WTC11 (cell line): Measurements from ENCODE around the gene CNKSR3. TPM values are rescaled to one million over a fixed set of nuclear protein-coding genes. Genes with fewer than 3 reads are reported as not detected.

ENCODE experiments used
- ATAC-seq: fragments of 200-7000 bp; cut with Tn5 transposase; 2 replicates; pipeline ENCODE4 v1.10.0; 2021; ENCODE audit warnings: mild to moderate bottlenecking, moderate library complexity
- CTCF ChIA-PET: fragments of 300-600 bp; sonication (Branson Sonifier 250); formaldehyde crosslinking; loops from one replicate; lab custom pipeline; 2021; ENCODE audit warnings: antibody characterized with exemption; lab: Charles Lee
- POLR2A ChIA-PET: fragments of 350-600 bp; sonication (Branson Sonifier 250); formaldehyde crosslinking; loops from one replicate; lab custom pipeline; 2021; ENCODE audit warnings: antibody characterized with exemption; lab: Charles Lee
- DNase-seq: peaks from one replicate; pipeline ENCODE4 v3.0.0; 2021; ENCODE audit warnings: low spot score
- H3K27ac Mint-ChIP-seq: 2 replicates; pipeline ENCODE4 v1.8.0; 2021; ENCODE audit warnings: mixed read lengths
- H3K27me3 Mint-ChIP-seq: 2 replicates; pipeline ENCODE4 v1.8.0; 2021; ENCODE audit warnings: low read depth, mild to moderate bottlenecking, moderate library complexity, mixed read lengths
- H3K36me3 Mint-ChIP-seq: 2 replicates; pipeline ENCODE4 v1.8.0; 2021; ENCODE audit warnings: mixed read lengths
- H3K4me1 Mint-ChIP-seq: 2 replicates; pipeline ENCODE4 v1.8.0; 2022; ENCODE audit warnings: mixed read lengths
- H3K4me3 Mint-ChIP-seq: 2 replicates; pipeline ENCODE4 v1.8.0; 2021; ENCODE audit warnings: mild to moderate bottlenecking, moderate library complexity, mixed read lengths
- H3K9me3 Mint-ChIP-seq: 2 replicates; pipeline ENCODE4 v1.8.0; 2021; ENCODE audit warnings: mixed read lengths
- FOXK1 ChIP-seq: sonication (generic); formaldehyde crosslinking; IDR thresholded peaks from 2 replicates; pipeline ENCODE4 v1.8.0; 2022; ENCODE audit warnings: mild to moderate bottlenecking, moderate library complexity, missing genetic modification reagents
- FOXP1 ChIP-seq: sonication (generic); formaldehyde crosslinking; IDR thresholded peaks from 2 replicates; pipeline ENCODE4 v1.8.0; 2022; ENCODE audit warnings: missing genetic modification reagents, mild to moderate bottlenecking, moderate library complexity, borderline replicate concordance
- GRHL2 ChIP-seq: fragments of 250-450 bp; sonication (Bioruptor Pico); IDR thresholded peaks from 2 replicates; pipeline ENCODE4 v1.8.0; 2022; ENCODE audit warnings: mild to moderate bottlenecking, moderate library complexity; ENCODE audit not compliant: insufficient replicate concordance, severe bottlenecking
- JUN ChIP-seq: sonication (generic); formaldehyde crosslinking; IDR thresholded peaks from 2 replicates; pipeline ENCODE4 v1.8.0; 2023; ENCODE audit warnings: mild to moderate bottlenecking, missing genetic modification reagents
- KAT7 ChIP-seq: sonication (generic); formaldehyde crosslinking; IDR thresholded peaks from 2 replicates; pipeline ENCODE4 v1.8.1; 2023; ENCODE audit warnings: missing genetic modification reagents, mild to moderate bottlenecking, borderline replicate concordance
- MYBL2 ChIP-seq: sonication (generic); formaldehyde crosslinking; IDR thresholded peaks from 2 replicates; pipeline ENCODE4 v1.8.1; 2023; ENCODE audit warnings: mild to moderate bottlenecking, moderate library complexity, missing genetic modification reagents
- NFE2L1 ChIP-seq: sonication (generic); formaldehyde crosslinking; IDR thresholded peaks from 2 replicates; pipeline ENCODE4 v1.8.1; 2023; ENCODE audit warnings: missing genetic modification reagents
- NFYB ChIP-seq: sonication (generic); formaldehyde crosslinking; conservative IDR thresholded peaks from 2 replicates; pipeline ENCODE4 v1.8.0; 2022; ENCODE audit warnings: low read depth, missing genetic modification reagents
- NR1H2 ChIP-seq: sonication (generic); formaldehyde crosslinking; IDR thresholded peaks from 2 replicates; pipeline ENCODE4 v1.9.0; 2021; ENCODE audit warnings: mild to moderate bottlenecking, moderate library complexity, missing genetic modification reagents
- NR3C1 ChIP-seq: sonication (generic); formaldehyde crosslinking; conservative IDR thresholded peaks from 2 replicates; pipeline ENCODE4 v1.8.1; 2023; ENCODE audit warnings: low read depth, mild to moderate bottlenecking, missing genetic modification reagents
- OVOL2 ChIP-seq: fragments of 250-450 bp; sonication (Bioruptor Pico); IDR thresholded peaks from 2 replicates; pipeline ENCODE4 v1.9.0; 2021; ENCODE audit warnings: mild to moderate bottlenecking, borderline replicate concordance
- PRRX2 ChIP-seq: fragments of 250-450 bp; sonication (Bioruptor Pico); IDR thresholded peaks from 2 replicates; pipeline ENCODE4 v1.8.0; 2021; ENCODE audit warnings: mild to moderate bottlenecking
- RELA ChIP-seq: sonication (generic); formaldehyde crosslinking; IDR thresholded peaks from 2 replicates; pipeline ENCODE4 v1.8.1; 2022; ENCODE audit warnings: missing genetic modification reagents, mild to moderate bottlenecking, borderline replicate concordance
- RORB ChIP-seq: fragments of 250-450 bp; sonication (Bioruptor Pico); IDR thresholded peaks from 2 replicates; pipeline ENCODE4 v1.9.0; 2021; ENCODE audit warnings: mild to moderate bottlenecking
- ZNF138 ChIP-seq: sonication (generic); formaldehyde crosslinking; conservative IDR thresholded peaks from 2 replicates; pipeline ENCODE4 v1.8.1; 2022; ENCODE audit warnings: mild to moderate bottlenecking, moderate library complexity, missing genetic modification reagents
- ZNF232 ChIP-seq: sonication (generic); formaldehyde crosslinking; IDR thresholded peaks from 2 replicates; pipeline ENCODE4 v1.8.0; 2022; ENCODE audit warnings: mild to moderate bottlenecking, missing genetic modification reagents
- ZNF317 ChIP-seq: sonication (generic); formaldehyde crosslinking; IDR thresholded peaks from 2 replicates; pipeline ENCODE4 v1.8.1; 2023; ENCODE audit warnings: low read depth, mild to moderate bottlenecking, moderate library complexity, missing genetic modification reagents, borderline replicate concordance
- ZNF416 ChIP-seq: fragments of 250-450 bp; sonication (Bioruptor Pico); IDR thresholded peaks from 2 replicates; pipeline ENCODE4 v1.9.0; 2021; ENCODE audit warnings: mild to moderate bottlenecking, inconsistent platforms
- ZNF423 ChIP-seq: fragments of 250-450 bp; sonication (Bioruptor Pico); IDR thresholded peaks from 2 replicates; pipeline ENCODE4 v2.1.2; 2022; ENCODE audit warnings: mild to moderate bottlenecking, moderate library complexity
- total RNA-seq: library from RNA; stranded (reverse); gene quantifications from 3 replicates; pipeline ENCODE4 v1.2.3, GENCODE V29; 2021
- TF ChIP-seq, protein P1 (sequence below): sonication (generic); formaldehyde crosslinking; IDR thresholded peaks from 2 replicates; pipeline ENCODE4 v1.8.1; 2022; ENCODE audit warnings: low read depth, missing genetic modification reagents, borderline replicate concordance
- TF ChIP-seq, protein P2 (sequence below): sonication (generic); formaldehyde crosslinking; IDR thresholded peaks from 2 replicates; pipeline ENCODE4 v1.8.1; 2023; ENCODE audit warnings: mild to moderate bottlenecking, moderate library complexity, missing genetic modification reagents
- TF ChIP-seq, protein P3 (sequence below): sonication (generic); formaldehyde crosslinking; IDR thresholded peaks from 2 replicates; pipeline ENCODE4 v1.8.0; 2022; ENCODE audit warnings: missing genetic modification reagents
- TF ChIP-seq, protein P4 (sequence below): sonication (generic); formaldehyde crosslinking; IDR thresholded peaks from 2 replicates; pipeline ENCODE4 v1.8.1; 2023; ENCODE audit warnings: mild to moderate bottlenecking, missing genetic modification reagents, moderate library complexity
- TF ChIP-seq, protein P5 (sequence below): sonication (generic); formaldehyde crosslinking; IDR thresholded peaks from 2 replicates; pipeline ENCODE4 v1.8.0; 2022; ENCODE audit warnings: mild to moderate bottlenecking, missing genetic modification reagents
- TF ChIP-seq, protein P6 (sequence below): sonication (generic); formaldehyde crosslinking; IDR thresholded peaks from 2 replicates; pipeline ENCODE4 v1.8.1; 2023; ENCODE audit warnings: mild to moderate bottlenecking, missing genetic modification reagents, moderate library complexity

The CNKSR3 gene
- total RNA-seq, 1 experiment from 2014 or later, result 5.7 TPM

DNA sequence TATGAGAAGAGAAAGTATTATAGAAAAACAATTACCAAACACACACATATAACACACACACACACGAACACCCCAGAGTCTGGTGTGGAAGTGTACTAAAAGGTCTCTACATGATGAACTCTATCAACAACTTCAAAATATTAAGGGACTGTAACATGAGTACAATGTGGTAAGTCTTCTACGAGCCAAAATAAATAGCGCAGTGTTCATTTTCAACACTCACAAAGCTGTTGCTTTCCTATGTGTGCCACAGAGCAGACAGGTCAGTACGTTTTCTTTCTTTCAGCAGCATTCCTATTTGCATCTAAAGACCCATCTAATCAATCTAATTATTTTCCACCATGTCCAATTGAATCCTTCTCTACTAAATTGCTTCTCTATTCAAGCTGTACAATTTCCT is 12.1 kb upstream of the CNKSR3 start:
- Mint-ChIP-seq H3K27me3 (no peaks in the 10 kb centered on the region), H3K4me1 (peaks cover 6% of the 10 kb centered on the region), H3K4me3 (no peak overlapping the region), H3K36me3 (no peaks in the 10 kb centered on the region), H3K9me3 (0 out of 2 replicates have a peak, but pooled peaks cover 6% of the 10 kb centered on the region), H3K27ac (no peak overlapping the region)
- TF ChIP-seq NR1H2 (no peak), NFYB (CRISPR knock-in tag) (no peak), RELA (CRISPR knock-in tag) (no peak), JUN (CRISPR knock-in tag) (no peak), FOXK1 (CRISPR knock-in tag) (no peak), RORB (CRISPR knock-in tag) (no peak), MYBL2 (no peak), ZNF138 (CRISPR knock-in tag) (no peak), GRHL2 (CRISPR knock-in tag) (no peak), ZNF232 (CRISPR knock-in tag) (no peak)
- TF ChIP-seq, protein P1, sequence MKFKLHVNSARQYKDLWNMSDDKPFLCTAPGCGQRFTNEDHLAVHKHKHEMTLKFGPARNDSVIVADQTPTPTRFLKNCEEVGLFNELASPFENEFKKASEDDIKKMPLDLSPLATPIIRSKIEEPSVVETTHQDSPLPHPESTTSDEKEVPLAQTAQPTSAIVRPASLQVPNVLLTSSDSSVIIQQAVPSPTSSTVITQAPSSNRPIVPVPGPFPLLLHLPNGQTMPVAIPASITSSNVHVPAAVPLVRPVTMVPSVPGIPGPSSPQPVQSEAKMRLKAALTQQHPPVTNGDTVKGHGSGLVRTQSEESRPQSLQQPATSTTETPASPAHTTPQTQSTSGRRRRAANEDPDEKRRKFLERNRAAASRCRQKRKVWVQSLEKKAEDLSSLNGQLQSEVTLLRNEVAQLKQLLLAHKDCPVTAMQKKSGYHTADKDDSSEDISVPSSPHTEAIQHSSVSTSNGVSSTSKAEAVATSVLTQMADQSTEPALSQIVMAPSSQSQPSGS (CRISPR knock-in tag), result no peak
- TF ChIP-seq, protein P2, sequence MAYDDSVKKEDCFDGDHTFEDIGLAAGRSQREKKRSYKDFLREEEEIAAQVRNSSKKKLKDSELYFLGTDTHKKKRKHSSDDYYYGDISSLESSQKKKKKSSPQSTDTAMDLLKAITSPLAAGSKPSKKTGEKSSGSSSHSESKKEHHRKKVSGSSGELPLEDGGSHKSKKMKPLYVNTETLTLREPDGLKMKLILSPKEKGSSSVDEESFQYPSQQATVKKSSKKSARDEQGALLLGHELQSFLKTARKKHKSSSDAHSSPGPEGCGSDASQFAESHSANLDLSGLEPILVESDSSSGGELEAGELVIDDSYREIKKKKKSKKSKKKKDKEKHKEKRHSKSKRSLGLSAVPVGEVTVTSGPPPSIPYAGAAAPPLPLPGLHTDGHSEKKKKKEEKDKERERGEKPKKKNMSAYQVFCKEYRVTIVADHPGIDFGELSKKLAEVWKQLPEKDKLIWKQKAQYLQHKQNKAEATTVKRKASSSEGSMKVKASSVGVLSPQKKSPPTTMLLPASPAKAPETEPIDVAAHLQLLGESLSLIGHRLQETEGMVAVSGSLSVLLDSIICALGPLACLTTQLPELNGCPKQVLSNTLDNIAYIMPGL, result no peak
- TF ChIP-seq, protein P3, sequence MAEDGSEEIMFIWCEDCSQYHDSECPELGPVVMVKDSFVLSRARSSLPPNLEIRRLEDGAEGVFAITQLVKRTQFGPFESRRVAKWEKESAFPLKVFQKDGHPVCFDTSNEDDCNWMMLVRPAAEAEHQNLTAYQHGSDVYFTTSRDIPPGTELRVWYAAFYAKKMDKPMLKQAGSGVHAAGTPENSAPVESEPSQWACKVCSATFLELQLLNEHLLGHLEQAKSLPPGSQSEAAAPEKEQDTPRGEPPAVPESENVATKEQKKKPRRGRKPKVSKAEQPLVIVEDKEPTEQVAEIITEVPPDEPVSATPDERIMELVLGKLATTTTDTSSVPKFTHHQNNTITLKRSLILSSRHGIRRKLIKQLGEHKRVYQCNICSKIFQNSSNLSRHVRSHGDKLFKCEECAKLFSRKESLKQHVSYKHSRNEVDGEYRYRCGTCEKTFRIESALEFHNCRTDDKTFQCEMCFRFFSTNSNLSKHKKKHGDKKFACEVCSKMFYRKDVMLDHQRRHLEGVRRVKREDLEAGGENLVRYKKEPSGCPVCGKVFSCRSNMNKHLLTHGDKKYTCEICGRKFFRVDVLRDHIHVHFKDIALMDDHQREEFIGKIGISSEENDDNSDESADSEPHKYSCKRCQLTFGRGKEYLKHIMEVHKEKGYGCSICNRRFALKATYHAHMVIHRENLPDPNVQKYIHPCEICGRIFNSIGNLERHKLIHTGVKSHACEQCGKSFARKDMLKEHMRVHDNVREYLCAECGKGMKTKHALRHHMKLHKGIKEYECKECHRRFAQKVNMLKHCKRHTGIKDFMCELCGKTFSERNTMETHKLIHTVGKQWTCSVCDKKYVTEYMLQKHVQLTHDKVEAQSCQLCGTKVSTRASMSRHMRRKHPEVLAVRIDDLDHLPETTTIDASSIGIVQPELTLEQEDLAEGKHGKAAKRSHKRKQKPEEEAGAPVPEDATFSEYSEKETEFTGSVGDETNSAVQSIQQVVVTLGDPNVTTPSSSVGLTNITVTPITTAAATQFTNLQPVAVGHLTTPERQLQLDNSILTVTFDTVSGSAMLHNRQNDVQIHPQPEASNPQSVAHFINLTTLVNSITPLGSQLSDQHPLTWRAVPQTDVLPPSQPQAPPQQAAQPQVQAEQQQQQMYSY, result no peak
- TF ChIP-seq, protein P4, sequence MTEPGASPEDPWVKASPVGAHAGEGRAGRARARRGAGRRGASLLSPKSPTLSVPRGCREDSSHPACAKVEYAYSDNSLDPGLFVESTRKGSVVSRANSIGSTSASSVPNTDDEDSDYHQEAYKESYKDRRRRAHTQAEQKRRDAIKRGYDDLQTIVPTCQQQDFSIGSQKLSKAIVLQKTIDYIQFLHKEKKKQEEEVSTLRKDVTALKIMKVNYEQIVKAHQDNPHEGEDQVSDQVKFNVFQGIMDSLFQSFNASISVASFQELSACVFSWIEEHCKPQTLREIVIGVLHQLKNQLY (CRISPR knock-in tag), result no peak
- DNase-seq (no peak), ATAC-seq (no peak)
- CTCF ChIA-PET, result no interaction called here
- POLR2A ChIA-PET, result no interaction called here

DNA sequence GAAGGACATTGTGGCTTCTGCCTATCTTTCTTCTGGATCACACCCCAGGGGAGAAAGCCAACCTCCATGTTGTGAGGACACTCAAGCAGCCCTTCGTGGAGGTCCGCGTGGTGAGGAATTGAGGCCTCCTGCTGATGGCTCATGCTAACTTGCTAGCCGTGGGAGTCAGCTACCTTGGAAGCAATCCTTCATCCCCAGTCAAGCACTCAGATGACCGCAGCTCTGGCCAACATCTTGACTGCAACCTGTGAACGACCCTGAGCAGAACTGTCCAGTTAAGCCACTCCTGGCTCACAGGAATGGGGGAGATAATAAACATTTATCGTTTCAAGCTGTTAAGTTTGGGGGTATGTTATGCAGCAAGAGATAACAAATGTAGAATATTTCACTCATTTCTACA is 10.9 kb upstream of the CNKSR3 start:
- Mint-ChIP-seq H3K9me3 (0 out of 2 replicates have a peak, but pooled peaks cover 6% of the 10 kb centered on the region), H3K27me3 (no peaks in the 10 kb centered on the region), H3K4me3 (no peak overlapping the region), H3K36me3 (no peaks in the 10 kb centered on the region), H3K27ac (no peak overlapping the region), H3K4me1 (peaks cover 6% of the 10 kb centered on the region)
- DNase-seq (no peak), ATAC-seq (no peak)
- ChIA-PET CTCF (no interaction called here), POLR2A (no interaction called here)
- TF ChIP-seq ZNF423 (no peak), ZNF317 (no peak), PRRX2 (CRISPR knock-in tag) (no peak), NFE2L1 (no peak), OVOL2 (CRISPR knock-in tag) (no peak), FOXP1 (no peak), NR3C1 (CRISPR knock-in tag) (no peak), KAT7 (no peak), ZNF416 (CRISPR knock-in tag) (no peak), RELA (CRISPR knock-in tag) (no peak)
- TF ChIP-seq, protein P5, sequence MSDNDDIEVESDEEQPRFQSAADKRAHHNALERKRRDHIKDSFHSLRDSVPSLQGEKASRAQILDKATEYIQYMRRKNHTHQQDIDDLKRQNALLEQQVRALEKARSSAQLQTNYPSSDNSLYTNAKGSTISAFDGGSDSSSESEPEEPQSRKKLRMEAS (CRISPR knock-in tag), result no peak
- TF ChIP-seq, protein P1 (CRISPR knock-in tag), result no peak
- TF ChIP-seq, protein P6, sequence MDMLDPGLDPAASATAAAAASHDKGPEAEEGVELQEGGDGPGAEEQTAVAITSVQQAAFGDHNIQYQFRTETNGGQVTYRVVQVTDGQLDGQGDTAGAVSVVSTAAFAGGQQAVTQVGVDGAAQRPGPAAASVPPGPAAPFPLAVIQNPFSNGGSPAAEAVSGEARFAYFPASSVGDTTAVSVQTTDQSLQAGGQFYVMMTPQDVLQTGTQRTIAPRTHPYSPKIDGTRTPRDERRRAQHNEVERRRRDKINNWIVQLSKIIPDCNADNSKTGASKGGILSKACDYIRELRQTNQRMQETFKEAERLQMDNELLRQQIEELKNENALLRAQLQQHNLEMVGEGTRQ (CRISPR knock-in tag), result no peak
